HL-60/S4 (cell line): ENCODE results near the gene RGS14.

ENCODE experiments used
- in situ Hi-C: fragments of 300-500 bp; cut with MboI; formaldehyde crosslinking; loops from 2 replicates; pipeline ENCODE4 v1.14.3; 2022; ENCODE audit warnings: low sequenced_read_pairs

The RGS14 gene

DNA sequence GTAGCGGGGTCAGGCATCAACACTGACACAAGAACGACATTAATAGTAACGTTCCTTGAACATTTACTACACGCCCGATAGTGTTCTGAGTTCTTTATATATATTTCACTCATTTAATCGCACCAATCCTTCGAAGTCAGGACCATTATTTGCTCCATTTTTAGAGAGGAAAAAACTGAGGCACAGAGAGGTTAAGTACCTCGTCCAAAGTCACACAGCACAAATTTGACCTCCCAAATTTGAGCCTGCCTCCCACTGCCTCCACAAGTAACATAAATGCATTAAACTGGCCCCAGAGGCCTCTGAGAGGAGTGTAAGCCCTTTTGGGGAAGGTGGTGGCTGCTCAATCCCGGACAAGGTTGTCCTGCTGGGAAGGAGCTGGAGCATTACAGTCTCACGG, 5.8 kb downstream of the RGS14 start:
- in situ Hi-C loops: no loop called here

DNA sequence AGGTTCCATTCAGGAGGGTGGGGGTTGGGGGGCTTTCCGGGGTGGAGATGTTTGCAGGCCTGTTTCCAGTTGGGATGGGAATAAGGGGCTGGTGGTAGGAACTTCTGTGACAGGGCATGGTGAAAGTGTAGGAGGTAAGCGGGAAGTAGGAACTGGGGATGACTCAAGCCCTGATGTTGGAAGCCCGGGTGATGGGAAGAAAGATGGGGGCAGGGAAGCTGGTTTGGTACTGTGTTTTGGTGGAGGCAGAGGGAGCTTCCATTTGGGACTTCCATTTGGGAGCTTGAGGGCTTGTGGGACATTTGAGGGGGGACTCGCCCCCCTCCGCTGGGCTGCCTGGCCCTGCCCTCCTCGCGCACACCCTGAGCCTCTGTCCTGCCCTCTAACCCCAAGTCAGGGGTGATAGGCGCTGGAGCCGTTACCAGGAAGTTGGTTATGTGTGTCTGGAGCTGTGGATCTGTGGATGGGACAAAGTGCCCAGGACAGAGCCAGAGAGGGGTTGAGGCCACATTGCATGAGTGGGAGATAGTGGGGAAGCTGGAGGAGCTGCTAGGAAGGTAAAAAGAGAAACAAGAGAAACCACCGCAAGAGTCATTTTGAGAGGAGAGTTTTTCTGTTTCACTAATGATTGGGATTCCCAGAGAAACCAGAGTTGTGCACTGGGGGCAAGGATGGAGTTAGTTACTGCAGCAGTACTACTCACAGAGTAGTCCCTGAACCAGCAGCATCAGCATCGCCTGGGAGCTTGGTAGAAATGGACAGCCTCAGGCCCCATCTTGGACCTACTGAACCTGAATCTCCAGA, 6.6 kb downstream of the RGS14 start:
- in situ Hi-C loops: no loop called here

- in situ Hi-C loops: no loop called here
Observed at GRCh38 chr5:177365845-177366527, 8.3 kb downstream of the RGS14 start.

GRCh38 chr5:177366528-177367322, 9.0 kb downstream of the RGS14 start:
- in situ Hi-C loops: no loop called here

DNA sequence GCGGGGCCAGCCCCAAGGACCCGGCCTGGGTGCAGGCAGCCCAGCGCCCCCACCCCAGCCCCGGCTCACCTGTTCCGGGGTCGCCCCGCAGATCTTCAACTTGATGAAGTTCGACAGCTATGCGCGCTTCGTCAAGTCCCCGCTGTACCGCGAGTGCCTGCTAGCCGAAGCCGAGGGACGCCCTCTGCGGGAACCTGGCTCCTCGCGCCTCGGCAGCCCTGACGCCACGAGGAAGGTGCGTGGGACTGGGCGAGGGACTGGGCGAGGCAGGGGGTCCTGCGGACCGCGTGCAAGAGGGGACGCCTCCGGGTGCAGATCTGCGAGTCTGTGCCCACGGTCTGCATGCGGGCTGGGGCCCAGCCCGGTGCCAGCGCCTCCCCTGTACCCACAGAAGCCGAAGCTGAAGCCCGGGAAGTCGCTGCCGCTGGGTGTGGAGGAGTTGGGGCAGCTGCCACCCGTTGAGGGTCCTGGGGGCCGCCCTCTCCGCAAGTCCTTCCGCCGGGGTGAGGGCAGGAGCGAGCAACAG, 9.7 kb downstream of the RGS14 start:
- in situ Hi-C loops: no loop called here

- in situ Hi-C loops: no loop called here
Observed at GRCh38 chr5:177367981-177368868, 10.5 kb downstream of the RGS14 start.

GRCh38 chr5:177368869-177369644, 11.3 kb downstream of the RGS14 start:
- in situ Hi-C loops: no loop called here

DNA sequence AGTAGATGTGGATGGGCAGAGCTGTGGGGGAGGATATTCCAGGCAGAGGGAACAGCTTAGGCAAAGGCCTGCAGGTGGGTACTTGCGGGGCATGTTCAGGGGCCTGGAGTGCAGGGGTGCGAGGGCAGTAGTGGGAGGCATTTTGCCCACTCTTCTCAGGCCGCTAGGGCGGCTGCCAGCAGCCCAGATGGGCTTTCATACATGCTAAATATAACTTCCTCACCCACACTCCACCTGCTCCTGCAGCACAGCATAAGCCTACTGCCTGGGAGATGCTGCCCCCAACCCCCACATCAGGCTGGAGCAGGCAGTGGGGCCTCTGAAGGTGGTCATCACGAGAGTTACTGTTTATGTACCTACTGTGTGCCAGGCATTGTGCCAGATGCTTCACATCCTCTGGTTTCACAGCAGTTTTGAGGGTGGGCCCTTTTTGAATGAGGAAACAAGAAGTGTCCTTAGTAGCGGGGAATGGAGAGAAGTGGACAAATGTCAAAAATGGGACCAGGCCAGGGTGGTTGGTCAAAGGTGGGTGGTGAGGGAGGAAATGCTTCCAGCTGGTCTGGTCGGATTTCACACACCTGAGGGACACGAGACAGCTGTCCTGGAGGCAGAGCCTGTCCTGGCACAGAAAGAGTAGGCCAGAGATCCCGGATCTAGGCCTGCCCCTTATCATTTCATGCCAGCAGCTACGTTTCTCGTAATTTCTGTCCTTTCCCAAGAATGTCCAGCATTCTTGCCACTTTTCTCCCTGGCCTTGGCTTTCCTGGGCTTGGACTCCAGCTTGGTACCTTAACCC, 12.1 kb downstream of the RGS14 start:
- in situ Hi-C loops: no loop called here

DNA sequence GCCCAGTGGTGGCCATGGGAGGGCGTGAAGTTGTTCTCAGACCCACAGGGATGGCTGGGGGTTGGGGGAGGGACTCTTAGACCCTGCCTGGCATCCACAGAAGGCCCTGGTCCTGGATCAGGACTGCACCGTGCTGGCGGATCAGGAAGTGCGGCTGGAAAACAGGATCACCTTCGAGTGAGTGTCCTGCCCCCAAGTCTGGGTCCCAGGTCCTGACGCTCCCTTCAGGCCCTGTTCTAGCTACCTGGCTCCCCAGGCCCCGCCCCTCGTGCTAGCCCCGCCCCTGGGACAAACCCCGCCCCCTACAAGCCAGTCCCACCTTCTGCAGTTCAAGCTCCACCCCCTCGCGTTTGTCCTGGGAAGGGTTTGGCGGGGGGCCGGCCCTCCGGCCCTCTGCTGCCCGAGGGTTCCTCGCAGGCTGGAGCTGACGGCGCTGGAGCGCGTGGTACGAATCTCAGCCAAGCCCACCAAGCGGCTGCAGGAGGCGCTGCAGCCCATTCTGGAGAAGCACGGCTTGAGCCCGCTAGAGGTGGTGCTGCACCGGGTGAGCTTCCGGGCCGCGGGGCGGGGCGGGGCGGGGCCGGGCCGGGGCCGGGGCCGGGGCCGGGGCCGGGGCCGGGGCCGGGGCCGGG, 12.9 kb downstream of the RGS14 start:
- in situ Hi-C loops: no loop called here

DNA sequence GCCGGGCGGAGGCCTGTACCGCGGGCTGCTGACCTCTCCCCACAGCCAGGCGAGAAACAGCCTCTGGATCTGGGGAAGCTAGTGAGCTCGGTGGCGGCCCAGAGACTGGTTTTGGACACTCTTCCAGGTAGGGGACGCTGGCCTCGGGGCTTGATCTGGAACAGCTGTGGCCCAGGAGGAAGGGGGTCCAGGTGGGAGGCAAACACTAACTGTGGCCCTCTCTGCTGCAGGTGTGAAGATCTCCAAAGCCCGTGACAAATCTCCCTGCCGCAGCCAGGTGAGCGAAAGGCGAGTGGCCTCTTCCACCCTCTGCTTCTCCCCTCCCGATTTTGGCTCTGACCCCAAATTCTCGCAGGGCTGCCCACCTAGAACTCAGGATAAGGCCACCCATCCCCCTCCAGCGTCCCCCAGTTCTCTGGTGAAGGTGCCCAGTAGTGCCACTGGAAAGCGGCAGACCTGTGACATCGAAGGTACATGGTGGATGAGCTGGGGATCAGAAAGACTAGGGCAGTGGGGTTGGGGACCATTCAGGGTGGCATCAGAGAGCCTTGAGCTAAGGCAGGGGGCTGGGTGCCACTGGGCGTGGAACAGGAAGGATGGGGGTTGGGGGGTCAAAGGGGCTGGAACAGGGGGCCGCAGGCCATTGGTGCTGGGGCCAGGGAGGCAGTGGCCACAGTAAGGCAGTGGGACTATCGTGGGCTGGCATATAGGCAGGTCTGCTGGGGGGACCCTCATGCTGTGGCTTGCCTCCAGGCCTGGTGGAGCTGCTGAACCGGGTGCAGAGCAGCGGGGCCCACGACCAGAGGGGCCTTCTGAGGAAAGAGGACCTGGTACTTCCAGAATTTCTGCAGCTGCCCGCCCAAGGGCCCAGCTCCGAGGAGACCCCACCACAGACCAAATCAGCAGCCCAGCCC, 13.7 kb downstream of the RGS14 start:
- in situ Hi-C loops: no loop called here

DNA sequence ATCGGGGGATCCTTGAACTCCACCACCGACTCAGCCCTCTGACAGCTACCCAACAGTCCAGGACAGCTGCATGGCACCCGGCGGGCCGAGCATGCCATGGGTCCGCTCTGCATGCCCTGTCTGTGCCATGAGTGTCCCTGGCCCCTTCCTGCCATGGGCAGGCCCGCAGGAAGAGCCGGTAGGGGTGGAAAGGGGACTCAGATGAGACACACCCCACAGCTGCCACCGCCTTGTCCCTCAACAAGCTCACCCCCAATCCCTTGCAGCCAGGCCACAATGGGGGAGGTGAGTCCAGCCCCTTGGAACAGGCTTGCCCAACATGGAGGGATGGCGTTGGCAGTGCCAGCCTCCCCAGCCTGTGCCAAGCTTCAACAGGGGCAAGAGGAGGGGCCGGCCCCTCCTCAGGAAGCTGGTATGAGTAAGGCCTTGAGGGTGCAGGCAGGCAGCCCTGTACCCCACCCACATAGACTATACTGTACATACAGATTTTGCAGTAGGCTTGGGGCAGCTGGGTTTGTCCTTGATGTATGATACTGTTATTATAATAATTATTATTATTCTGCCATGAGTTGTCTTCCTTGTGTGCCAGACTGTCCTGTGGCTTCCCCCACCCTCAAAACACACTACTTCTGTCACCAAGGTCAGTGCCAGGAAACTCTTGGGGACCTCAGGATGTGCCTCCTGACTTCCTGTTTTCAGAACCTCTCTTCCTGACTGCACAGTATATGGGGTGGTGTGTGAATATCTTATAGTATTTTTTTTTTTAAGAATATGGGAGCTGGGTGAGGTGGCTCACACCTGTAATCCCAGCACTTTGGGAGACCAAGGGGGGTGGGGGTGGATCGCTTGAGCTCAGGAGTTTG, 14.5 kb downstream of the RGS14 start:
- in situ Hi-C loops: no loop called here

- in situ Hi-C loops: no loop called here
Observed at GRCh38 chr5:177372910-177373309, 15.2 kb downstream of the RGS14 start.

DNA sequence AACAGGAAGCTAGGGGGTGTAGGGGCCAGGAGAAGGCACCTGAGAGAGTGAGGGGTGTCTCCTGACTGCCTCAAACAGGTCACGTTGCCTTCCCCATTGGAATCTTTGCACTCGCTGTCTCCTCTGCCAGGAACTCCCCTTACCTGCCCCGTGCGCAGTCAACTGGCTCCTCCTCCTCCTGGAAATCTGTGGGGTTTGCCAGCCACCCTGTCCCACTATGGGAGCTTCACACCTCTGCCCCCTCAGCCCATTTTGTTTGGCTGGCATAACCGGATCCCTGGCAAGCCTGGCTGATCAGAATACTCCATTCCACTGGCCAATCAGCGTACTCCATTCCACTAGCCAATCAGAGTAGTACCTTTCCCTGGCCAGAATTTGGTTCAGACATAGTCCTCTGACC, 16.1 kb downstream of the RGS14 start:
- in situ Hi-C loops: no loop called here

DNA sequence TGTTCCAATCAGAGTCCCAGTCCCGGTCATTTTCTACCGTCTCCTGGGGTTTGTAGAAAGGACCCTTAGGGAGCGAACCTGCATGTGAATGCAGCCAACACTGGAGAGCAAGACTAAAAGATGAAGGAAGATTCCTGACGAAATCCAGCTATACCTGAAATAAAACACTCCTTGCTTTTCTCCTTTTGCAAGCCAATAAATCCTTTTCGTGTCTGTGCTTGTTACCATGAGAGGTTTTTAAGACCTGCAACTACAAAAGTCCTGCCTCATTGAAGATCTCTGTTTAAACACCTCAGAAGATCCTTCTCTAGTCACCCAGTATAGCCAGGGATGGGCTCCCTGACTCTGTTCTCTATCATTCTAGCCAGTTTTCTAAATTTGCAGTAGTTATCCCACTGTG, 16.5 kb downstream of the RGS14 start:
- in situ Hi-C loops: no loop called here

- in situ Hi-C loops: loop anchor here (25.0 kb wide), 1 partner anchor 687 kb away; no protein-coding TSS in a partner anchor
Observed at GRCh38 chr5:177375516-177375915, 17.8 kb downstream of the RGS14 start.

DNA sequence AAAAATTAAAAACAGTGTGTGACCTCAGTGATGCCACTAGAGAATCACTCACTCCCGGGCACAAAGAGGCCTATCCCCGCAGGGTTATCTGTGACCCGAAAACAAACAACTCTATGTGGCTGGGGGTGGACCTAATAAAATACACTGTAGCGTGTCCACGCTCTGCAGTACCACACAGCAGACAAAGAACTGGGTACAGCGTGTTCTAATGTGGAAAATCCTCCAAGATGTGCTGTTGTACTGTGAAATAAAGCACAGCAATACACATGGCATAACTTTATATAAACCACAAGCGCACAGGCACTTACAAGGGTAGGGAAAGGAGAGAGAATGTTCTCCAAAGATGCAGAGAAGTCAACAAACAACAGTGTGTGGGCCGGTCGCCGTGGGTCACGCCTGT, 18.4 kb downstream of the RGS14 start:
- in situ Hi-C loops: loop anchor here (25.0 kb wide), 1 partner anchor 686 kb away; no protein-coding TSS in a partner anchor
